Activated CD8-positive, alpha-beta T cell treated with anti-CD3 and anti-CD28 coated beads for 36 hours (primary cell): ENCODE data around the gene PTGER4. TPM values are rescaled to one million over a fixed set of nuclear protein-coding genes. Genes with fewer than 3 reads are reported as not detected.

Experiments used
- ATAC-seq: fragments of 200-7000 bp; cut with Tn5 transposase; one replicate; pipeline ENCODE4 v1.10.0; 2021; ENCODE audit warnings: mild to moderate bottlenecking, moderate library complexity
- CTCF ChIA-PET: fragments of 350-600 bp; sonication (Branson Sonifier 250); formaldehyde crosslinking; loops from one replicate; lab custom pipeline; 2021; ENCODE audit warnings: antibody characterized with exemption; lab: Charles Lee
- POLR2A ChIA-PET: fragments of 350-600 bp; sonication (Branson Sonifier 250); formaldehyde crosslinking; loops from one replicate; lab custom pipeline; 2021; ENCODE audit warnings: antibody characterized with exemption; lab: Charles Lee
- DNase-seq: peaks from one replicate; pipeline ENCODE4 v3.0.0-alpha.2; 2020
- H3K27ac Mint-ChIP-seq: one replicate; pipeline ENCODE4 v1.8.0; 2021; ENCODE audit warnings: mild to moderate bottlenecking, mixed read lengths
- H3K27me3 Mint-ChIP-seq: one replicate; pipeline ENCODE4 v1.8.0; 2021; ENCODE audit warnings: mixed read lengths
- H3K36me3 Mint-ChIP-seq: one replicate; pipeline ENCODE4 v1.8.0; 2021; ENCODE audit warnings: low read depth, mixed read lengths
- H3K4me1 Mint-ChIP-seq: one replicate; pipeline ENCODE4 v1.8.0; 2021; ENCODE audit warnings: low read depth, mixed read lengths
- H3K4me3 Mint-ChIP-seq: one replicate; pipeline ENCODE4 v1.8.0; 2021; ENCODE audit warnings: mild to moderate bottlenecking, moderate library complexity, mixed read lengths
- H3K9me3 Mint-ChIP-seq: one replicate; pipeline ENCODE4 v1.8.0; 2021; ENCODE audit warnings: mixed read lengths
- CTCF ChIP-seq: fragments of 200-600 bp; IDR thresholded peaks from one replicate; pipeline ENCODE4 v1.8.0; 2022; ENCODE audit warnings: antibody characterized with exemption, mild to moderate bottlenecking
- intact Hi-C: fragments of 100-400 bp; cut with micrococcal nuclease; formaldehyde crosslinking; loops from one replicate; pipeline ENCODE4 v1.10.0; 2022
- total RNA-seq, 2 experiments: library from RNA; stranded (reverse); gene quantifications; one replicate each; pipeline ENCODE4 v1.2.3, GENCODE V29; 2021

The PTGER4 gene
- total RNA-seq, 2 experiments from 2014 or later = 62.8 to 62.9 TPM

GRCh38 chr5:40683305-40683704, 3.6 kb downstream of the PTGER4 start:
- CTCF ChIA-PET = interaction anchor here (0.9 to 1.3 kb wide), 3 partner anchors 30 to 734 kb away, joined by 3 to 4 read pairs (median 3); no protein-coding TSS in a partner anchor
- peak overlapping the region; percentile 99 for H3K4me3 Mint-ChIP-seq
- H3K36me3 Mint-ChIP-seq = peaks cover 83% of the 10 kb centered on the region
- no peaks in the 10 kb centered on the region for H3K27me3 Mint-ChIP-seq
- peaks cover 28% of the 10 kb centered on the region for H3K4me1 Mint-ChIP-seq
- TF ChIP-seq CTCF = no peak
- POLR2A ChIA-PET = interaction anchor here (1.4 to 3.8 kb wide), 4 partner anchors 149 to 300 kb away, joined by 3 to 15 read pairs (median 6); no protein-coding TSS in a partner anchor
- no peaks in the 10 kb centered on the region for H3K9me3 Mint-ChIP-seq
- intact Hi-C loops = loop anchor here (10.0 kb wide), 2 partner anchors 659 to 1479 kb away; no protein-coding TSS in a partner anchor
- no peak for ATAC-seq
- H3K27ac Mint-ChIP-seq = peak overlapping the region; percentile 98
- DNase-seq = no peak

GRCh38 chr5:40685193-40685592, 5.5 kb downstream of the PTGER4 start:
- no peak for TF ChIP-seq CTCF
- intact Hi-C loops = loop anchor here (5.0 to 10.0 kb wide), 5 partner anchors 52 to 1480 kb away; no protein-coding TSS in a partner anchor
- CTCF ChIA-PET = interaction anchor here (1.4 to 2.0 kb wide), 3 partner anchors 105 to 736 kb away, joined by 3 to 8 read pairs (median 3); no protein-coding TSS in a partner anchor
- Mint-ChIP-seq H3K4me3 (peak overlapping the region; percentile 99), H3K4me1 (peaks cover 43% of the 10 kb centered on the region), H3K27ac (peak overlapping the region; percentile 88), H3K27me3 (no peaks in the 10 kb centered on the region), H3K36me3 (peaks cover 95% of the 10 kb centered on the region), H3K9me3 (no peaks in the 10 kb centered on the region)
- no peak for ATAC-seq
- no peak for DNase-seq
- POLR2A ChIA-PET = interaction anchor here (1.0 to 2.1 kb wide), 4 partner anchors 10 to 243 kb away, joined by 3 to 9 read pairs (median 5); no protein-coding TSS in a partner anchor

GRCh38 chr5:40685976-40686486, 6.3 kb downstream of the PTGER4 start:
- H3K27ac Mint-ChIP-seq = peak overlapping the region; percentile 88

GRCh38 chr5:40687321-40687720, 7.6 kb downstream of the PTGER4 start:
- peaks cover 93% of the 10 kb centered on the region for H3K36me3 Mint-ChIP-seq
- no peaks in the 10 kb centered on the region for H3K27me3 Mint-ChIP-seq
- H3K27ac Mint-ChIP-seq = peak overlapping the region; percentile 88
- ChIA-PET CTCF (interaction anchor here (0.9 to 2.0 kb wide), 4 partner anchors 35 to 739 kb away, joined by 4 to 8 read pairs (median 6); no protein-coding TSS in a partner anchor), POLR2A (no interaction called here)
- peaks cover 58% of the 10 kb centered on the region for H3K4me1 Mint-ChIP-seq
- DNase-seq (peak; percentile 62), ATAC-seq (peak; percentile 37)
- H3K9me3 Mint-ChIP-seq = no peaks in the 10 kb centered on the region
- intact Hi-C loops = loop anchor here (5.0 to 10.0 kb wide), 5 partner anchors 50 to 1483 kb away; no protein-coding TSS in a partner anchor
- TF ChIP-seq CTCF = no peak
- H3K4me3 Mint-ChIP-seq = peak overlapping the region; percentile 99

More at GRCh38 chr5:40685976-40686486, 6.3 kb downstream of the PTGER4 start:
- ATAC-seq (no peak), DNase-seq (no peak)
- POLR2A ChIA-PET = interaction anchor here (0.7 to 2.1 kb wide), 8 partner anchors 11 to 307 kb away, joined by 3 to 9 read pairs (median 4); no protein-coding TSS in a partner anchor
- Mint-ChIP-seq H3K27me3 (no peaks in the 10 kb centered on the region), H3K36me3 (peaks cover 93% of the 10 kb centered on the region), H3K9me3 (no peaks in the 10 kb centered on the region), H3K4me1 (peaks cover 49% of the 10 kb centered on the region), H3K4me3 (peak overlapping the region; percentile 99)
- intact Hi-C loops = loop anchor here (5.0 to 10.0 kb wide), 5 partner anchors 51 to 1481 kb away; no protein-coding TSS in a partner anchor
- CTCF ChIA-PET = interaction anchor here (0.6 to 2.0 kb wide), 10 partner anchors 9 to 737 kb away, joined by 3 to 8 read pairs (median 4); no protein-coding TSS in a partner anchor
- no peak for TF ChIP-seq CTCF
